ENCODE results near the gene THRAP3. TPM values are rescaled to one million over a fixed set of nuclear protein-coding genes. Genes with fewer than 3 reads are reported as not detected.

Gene THRAP3
- total and polyA plus RNA-seq, 9 of the 15 experiments (the other 6 are each of a cell fraction or from before 2014, with no cell fraction given): 66.2 to 135 (median 113) TPM

DNA sequence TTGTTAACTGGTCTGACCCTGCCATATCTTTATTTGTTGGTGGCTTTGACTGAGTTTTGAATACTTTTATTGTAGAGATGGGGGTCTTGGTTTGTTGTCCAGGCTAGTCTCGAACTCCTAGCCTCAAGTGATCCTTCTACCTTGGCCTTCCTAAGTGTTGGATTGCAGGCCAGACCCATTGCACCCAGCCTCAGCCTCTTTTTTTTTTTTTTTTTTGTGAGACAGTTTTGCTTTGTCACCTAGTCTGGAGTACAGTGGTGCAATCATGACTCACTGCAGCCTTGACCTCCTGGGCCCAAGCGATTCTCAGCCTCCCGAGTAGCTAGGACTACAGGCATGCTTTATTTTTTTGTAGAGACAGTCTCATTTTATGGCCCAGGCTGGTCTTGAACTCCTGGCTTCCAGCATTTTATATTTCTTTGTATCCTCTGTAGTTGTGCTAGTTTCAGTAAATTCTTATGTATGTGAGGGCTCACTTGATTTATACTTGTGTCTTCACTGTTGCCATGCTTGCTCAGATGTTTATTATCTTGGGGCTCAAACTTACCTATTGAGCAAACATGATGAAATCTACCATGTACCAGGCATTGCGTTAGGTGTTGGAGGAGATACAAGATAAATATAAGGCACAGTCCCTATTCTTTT is 24.1 kb downstream of the THRAP3 start (continued):
- TF ChIP-seq, protein P1, sequence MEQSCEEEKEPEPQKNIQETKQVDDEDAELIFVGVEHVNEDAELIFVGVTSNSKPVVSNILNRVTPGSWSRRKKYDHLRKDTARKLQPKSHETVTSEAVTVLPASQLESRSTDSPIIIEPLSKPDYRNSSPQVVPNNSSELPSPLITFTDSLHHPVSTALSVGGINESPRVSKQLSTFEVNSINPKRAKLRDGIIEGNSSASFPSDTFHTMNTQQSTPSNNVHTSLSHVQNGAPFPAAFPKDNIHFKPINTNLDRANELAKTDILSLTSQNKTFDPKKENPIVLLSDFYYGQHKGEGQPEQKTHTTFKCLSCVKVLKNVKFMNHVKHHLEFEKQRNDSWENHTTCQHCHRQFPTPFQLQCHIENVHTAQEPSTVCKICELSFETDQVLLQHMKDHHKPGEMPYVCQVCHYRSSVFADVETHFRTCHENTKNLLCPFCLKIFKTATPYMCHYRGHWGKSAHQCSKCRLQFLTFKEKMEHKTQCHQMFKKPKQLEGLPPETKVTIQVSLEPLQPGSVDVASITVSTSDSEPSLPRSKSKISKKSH (CRISPR knock-in tag; IDR thresholded peaks at IDR 0.05): no peak
- TF ChIP-seq SOX6 (IDR thresholded peaks at IDR 0.05): no peak; the same call in 1 of the 2 replicates
- TF ChIP-seq CREM (IDR thresholded peaks at IDR 0.05; ENCODE audit: low read depth): peak; percentile 49; the same call in 1 of the 2 replicates
- TF ChIP-seq, protein P2, sequence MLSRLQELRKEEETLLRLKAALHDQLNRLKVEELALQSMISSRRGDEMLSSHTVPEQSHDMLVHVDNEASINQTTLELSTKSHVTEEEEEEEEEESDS (CRISPR knock-in tag; IDR thresholded peaks at IDR 0.05): no peak
- no peak for TF ChIP-seq RBM34 (IDR thresholded peaks at IDR 0.05; ENCODE audit: borderline replicate concordance, insufficient read depth, low read length)
- no peak for TF ChIP-seq GTF2A2 (tag; IDR thresholded peaks at IDR 0.05)
- TF ChIP-seq HOXB6 (CRISPR knock-in tag; IDR thresholded peaks at IDR 0.05; ENCODE audit: borderline replicate concordance): no peak
- peak; percentile 68 for TF ChIP-seq FOS (IDR thresholded peaks at IDR 0.05; ENCODE audit: extremely low read depth, insufficient read length)
- no peak for TF ChIP-seq RBM22 (IDR thresholded peaks at IDR 0.05; ENCODE audit: low read depth, low read length, poor library complexity, severe bottlenecking)
- TF ChIP-seq ZC3H8 (IDR thresholded peaks at IDR 0.05): no peak
- peak; percentile 27; the same call in 1 of the 2 replicates for TF ChIP-seq ZNF589 (CRISPR knock-in tag; IDR thresholded peaks at IDR 0.05; ENCODE audit: low read depth)
- no peak for TF ChIP-seq ZNF324 (CRISPR knock-in tag; IDR thresholded peaks at IDR 0.05)
- no peak for TF ChIP-seq TCF7L2 (IDR thresholded peaks at IDR 0.05; ENCODE audit: low read depth, low read length)
- no peak for TF ChIP-seq ZNF507 (tag; conservative IDR thresholded peaks at IDR 0.05)
- peak; percentile 87 for TF ChIP-seq MAFK (IDR thresholded peaks at IDR 0.05; ENCODE audit: low read length)
- peak; percentile 58 for TF ChIP-seq SP1 (CRISPR knock-in tag; IDR thresholded peaks at IDR 0.05)
- TF ChIP-seq ZNF146 (CRISPR knock-in tag; IDR thresholded peaks at IDR 0.05; ENCODE audit: unreplicated experiment): no peak
- TF ChIP-seq, protein P3, sequence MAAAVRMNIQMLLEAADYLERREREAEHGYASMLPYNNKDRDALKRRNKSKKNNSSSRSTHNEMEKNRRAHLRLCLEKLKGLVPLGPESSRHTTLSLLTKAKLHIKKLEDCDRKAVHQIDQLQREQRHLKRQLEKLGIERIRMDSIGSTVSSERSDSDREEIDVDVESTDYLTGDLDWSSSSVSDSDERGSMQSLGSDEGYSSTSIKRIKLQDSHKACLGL (CRISPR knock-in tag; IDR thresholded peaks at IDR 0.05; ENCODE audit: borderline replicate concordance, poor library complexity, severe bottlenecking): no peak
- peak; percentile 72 for TF ChIP-seq NEUROD1 (IDR thresholded peaks at IDR 0.05; ENCODE audit: borderline replicate concordance, low read depth, low read length, partially characterized antibody)
- TF ChIP-seq SMARCA4 (IDR thresholded peaks at IDR 0.05): peak; percentile 98
- TF ChIP-seq DPF2 (IDR thresholded peaks at IDR 0.05): peak; percentile 99
- TF ChIP-seq SNRNP70 (optimal IDR thresholded peaks at IDR 0.05; ENCODE audit: low read depth, low read length): no peak
- TF ChIP-seq RHOXF2B (CRISPR knock-in tag; conservative IDR thresholded peaks at IDR 0.05): no peak
- TF ChIP-seq, protein P4, sequence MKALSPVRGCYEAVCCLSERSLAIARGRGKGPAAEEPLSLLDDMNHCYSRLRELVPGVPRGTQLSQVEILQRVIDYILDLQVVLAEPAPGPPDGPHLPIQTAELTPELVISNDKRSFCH (CRISPR knock-in tag; IDR thresholded peaks at IDR 0.05): no peak
- TF ChIP-seq, protein P4 (tag; IDR thresholded peaks at IDR 0.05): 0 out of 2 replicates have a peak, but pooled peaks have one; percentile 35
- TF ChIP-seq ZNF140 (CRISPR knock-in tag; IDR thresholded peaks at IDR 0.05): no peak
- peak; percentile 43; the same call in 1 of the 2 replicates for TF ChIP-seq CXXC5 (CRISPR knock-in tag; IDR thresholded peaks at IDR 0.05)
- TF ChIP-seq, protein P5, sequence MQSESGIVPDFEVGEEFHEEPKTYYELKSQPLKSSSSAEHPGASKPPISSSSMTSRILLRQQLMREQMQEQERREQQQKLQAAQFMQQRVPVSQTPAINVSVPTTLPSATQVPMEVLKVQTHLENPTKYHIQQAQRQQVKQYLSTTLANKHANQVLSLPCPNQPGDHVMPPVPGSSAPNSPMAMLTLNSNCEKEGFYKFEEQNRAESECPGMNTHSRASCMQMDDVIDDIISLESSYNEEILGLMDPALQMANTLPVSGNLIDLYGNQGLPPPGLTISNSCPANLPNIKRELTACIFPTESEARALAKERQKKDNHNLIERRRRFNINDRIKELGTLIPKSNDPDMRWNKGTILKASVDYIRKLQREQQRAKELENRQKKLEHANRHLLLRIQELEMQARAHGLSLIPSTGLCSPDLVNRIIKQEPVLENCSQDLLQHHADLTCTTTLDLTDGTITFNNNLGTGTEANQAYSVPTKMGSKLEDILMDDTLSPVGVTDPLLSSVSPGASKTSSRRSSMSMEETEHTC (IDR thresholded peaks at IDR 0.05): no peak

Data from K562 (cell line).